Lung (tissue), 12 donors: ENCODE results near the gene ANKRD1. TPM values are rescaled to one million over a fixed set of nuclear protein-coding genes. Genes with fewer than 3 reads are reported as not detected.
A peak's percentile ranks its signal among the peaks of the same experiment; 100 is the strongest.
"Not testable (repeated sequence)": the region's sequence is repeated elsewhere in the genome, so short reads cannot be mapped to it uniquely, and the experiment has no call there.

Source experiments
- ATAC-seq: fragments of 200-7000 bp; cut with Tn5 transposase; one replicate; pipeline ENCODE4 v1.9.1; 2020; ENCODE audit warnings: moderate number of reproducible peaks; ENCODE audit not compliant: insufficient read depth, low FRiP score
- DNase-seq, 3 donors: peaks; one replicate each; pipeline ENCODE4 v3.0.0-alpha.2; 2013 to 2017
- H3K27ac ChIP-seq, 2 donors: one replicate each; pipeline ENCODE4 v1.5.1; 2013; ENCODE audit warnings: mild to moderate bottlenecking in 2 of 2, moderate library complexity in 2 of 2, control low read depth in 1 of 2, inconsistent platforms in 1 of 2, low read depth in 1 of 2, low read length in 1 of 2
- H3K27me3 ChIP-seq, 3 donors: one replicate each; pipeline ENCODE4 v1.5.1; 2013; ENCODE audit warnings: low read length in 2 of 3; ENCODE audit not compliant: control insufficient read depth in 3 of 3, insufficient read depth in 3 of 3
- H3K36me3 ChIP-seq, 4 donors: one replicate each; pipeline ENCODE4 v1.5.1; 2013; ENCODE audit warnings: low read length in 4 of 4, mild to moderate bottlenecking in 1 of 4, moderate library complexity in 1 of 4; ENCODE audit not compliant: control insufficient read depth in 4 of 4, insufficient read depth in 4 of 4
- H3K4me1 ChIP-seq, 5 donors: one replicate each; pipeline ENCODE4 v1.5.1; 2013; ENCODE audit warnings: low read length in 5 of 5, mild to moderate bottlenecking in 2 of 5, moderate library complexity in 1 of 5; ENCODE audit not compliant: control insufficient read depth in 5 of 5, insufficient read depth in 5 of 5
- H3K4me3 ChIP-seq: one replicate; pipeline ENCODE4 v1.5.1; 2013; ENCODE audit warnings: mild to moderate bottlenecking, control low read depth, moderate library complexity
- H3K9ac ChIP-seq, 2 donors: one replicate each; pipeline ENCODE4 v1.5.1; 2013; ENCODE audit warnings: low read length in 2 of 2, control low read depth in 1 of 2; ENCODE audit not compliant: insufficient read depth in 1 of 2
- H3K9me3 ChIP-seq, 4 donors: one replicate each; pipeline ENCODE4 v1.5.1; 2013; ENCODE audit warnings: low read length in 3 of 4, mild to moderate bottlenecking in 1 of 4, moderate library complexity in 1 of 4; ENCODE audit not compliant: control insufficient read depth in 4 of 4, insufficient read depth in 3 of 4
- CTCF ChIP-seq: IDR thresholded peaks from 2 replicates; pipeline ENCODE4 v1.5.1; 2012; ENCODE audit warnings: mild to moderate bottlenecking; ENCODE audit errors: control extremely low read depth, extremely low read depth
- WGBS, 2 donors: extraction: QIAGEN DNeasy Blood & Tissue Kit; methylation state at CpG; one replicate each; pipeline ENCODE4 v1.1.7; 2013; 5-methylcytosine and 5-hydroxymethylcytosine counted together
- polyA plus RNA-seq, 2 donors: library from polyadenylated mRNA; stranded (reverse); fragments of 200-250 nt; gene quantifications; one replicate each; pipeline ENCODE4 v1.2.1, GENCODE V29; 2013
- total RNA-seq, 2 donors: library from RNA; depleted of rRNA in 1 of 2; stranded (reverse); fragments of >200 nt in 1 of 2; gene quantifications; one replicate each; pipeline ENCODE4 v1.2.1, GENCODE V29; 2014 to 2021
- donor health status: control.
- donor health status: control.
- donor health status: Bipolar disorder and iron deficiency.
- donor health status: healthy.
- donor health status: DM: yes; HTN: yes; CAD: no.

The ANKRD1 gene
- total and polyA plus RNA-seq, 4 donors = 5.7 to 105 (median 13.7) TPM

- Histone ChIP-seq H3K36me3 (peaks cover 0 to 7% (median 3%) of the 10 kb centered on the region in 4 donors), H3K27ac (no peak overlapping the region), H3K4me1 (peaks cover 0 to 10% (median 0%) of the 10 kb centered on the region in 5 donors), H3K9ac (no peak overlapping the region), H3K4me3 (no peak overlapping the region), H3K9me3 (no peaks in the 10 kb centered on the region), H3K27me3 (no peaks in the 10 kb centered on the region)
- 34 to 35% methylated on average over 12 of the region's 12 CpGs for WGBS, 2 donors
- TF ChIP-seq CTCF = peak; percentile 77
- ATAC-seq (peak; percentile 71), DNase-seq (peak; percentile 72 to 92 (median 89))
Observed at GRCh38 chr10:90911133-90912051, 9.5 kb downstream of the ANKRD1 start.

DNA sequence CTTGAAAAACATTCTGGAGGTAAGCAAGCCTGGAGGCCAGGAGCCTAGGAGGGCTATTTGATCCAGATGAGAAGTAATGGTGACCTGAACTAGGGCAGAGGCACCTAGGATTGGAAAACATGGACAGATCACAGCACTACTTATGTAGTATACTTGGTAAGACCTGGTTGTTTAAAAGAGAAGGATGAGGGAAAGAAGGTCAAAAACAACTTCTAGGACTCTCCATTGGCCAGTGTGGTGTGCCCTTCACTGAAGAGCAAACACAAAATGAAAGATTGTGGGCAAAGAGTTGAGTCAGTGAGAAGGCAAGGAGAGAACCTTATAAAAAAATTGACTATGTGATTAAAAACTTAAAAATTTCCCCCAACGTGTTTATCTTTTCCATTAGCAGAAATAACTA, 14.3 kb downstream of the ANKRD1 start:
- WGBS, 2 donors = 78 to 83% methylated on average over 1 of the region's 1 CpG
- no peak for TF ChIP-seq CTCF

GRCh38 chr10:90905925-90906324, 15.0 kb downstream of the ANKRD1 start:
- ATAC-seq = no peak
- DNase-seq = no peak
- 79 to 84% methylated on average over 1 of the region's 1 CpG for WGBS, 2 donors
- no peak overlapping the region for H3K27ac ChIP-seq
- no peaks in the 10 kb centered on the region for H3K27me3 ChIP-seq
- H3K9me3 ChIP-seq = no peaks in the 10 kb centered on the region
- H3K36me3 ChIP-seq = peaks cover under 1 to 20% (median 4%) of the 10 kb centered on the region in 4 donors
- no peak overlapping the region for H3K4me3 ChIP-seq
- H3K4me1 ChIP-seq = peaks cover 0 to 3% (median 0%) of the 10 kb centered on the region in 5 donors
- no peak for TF ChIP-seq CTCF
- H3K9ac ChIP-seq = no peak overlapping the region

More for the DNA sequence above, 14.3 kb downstream of the ANKRD1 start:
- Histone ChIP-seq H3K27ac (no peak overlapping the region), H3K9ac (no peak overlapping the region), H3K27me3 (no peaks in the 10 kb centered on the region), H3K36me3 (peaks cover 0 to 20% (median 4%) of the 10 kb centered on the region in 4 donors), H3K9me3 (no peaks in the 10 kb centered on the region), H3K4me3 (no peak overlapping the region), H3K4me1 (no peaks in the 10 kb centered on the region)
- no peak for ATAC-seq
- DNase-seq = no peak

- H3K36me3 ChIP-seq = peaks cover 7 to 20% (median 12%) of the 10 kb centered on the region in 4 donors
- WGBS, 2 donors = 85 to 91% methylated on average over 2 of the region's 2 CpGs
- not testable (repeated sequence) for H3K27ac ChIP-seq, H3K9ac ChIP-seq, H3K4me1 ChIP-seq, DNase-seq, H3K4me3 ChIP-seq, H3K27me3 ChIP-seq, H3K9me3 ChIP-seq, ATAC-seq
Observed at GRCh38 chr10:90896916-90897315, 24.0 kb downstream of the ANKRD1 start.
